Fibroblast of skin of right quadriceps (primary cell): Measurements from ENCODE around the gene ITSN2.
"Not testable (repeated sequence)": the region's sequence is repeated elsewhere in the genome, so short reads cannot be mapped to it uniquely, and the experiment has no call there.

ENCODE experiments used
- DNase-seq: peaks from one replicate; pipeline ENCODE4 v3.0.0-alpha.2; 2013

The ITSN2 gene

DNA sequence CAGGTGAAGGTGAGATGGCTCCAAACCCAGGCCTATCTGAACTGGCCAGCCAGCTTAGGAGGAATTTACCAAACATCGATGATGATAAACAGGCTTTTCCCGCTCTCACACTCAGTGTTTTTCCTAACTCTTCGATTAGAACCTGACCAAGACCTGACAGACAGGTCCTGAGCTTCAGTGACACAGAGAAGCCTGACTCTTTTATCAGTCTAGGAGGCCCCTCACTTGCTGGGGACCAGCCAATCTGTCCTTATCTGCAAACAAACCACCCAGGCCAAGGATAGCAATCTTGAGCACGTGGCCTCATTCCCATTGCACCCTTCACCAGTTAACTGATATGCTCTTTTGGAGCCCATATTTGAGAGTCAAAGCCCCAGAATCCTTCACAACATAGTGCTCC lies 1.9 kb upstream of the ITSN2 start:
- no peak for DNase-seq

- DNase-seq, result no peak
Measured at GRCh38 chr2:24360963-24361330, 611 bp upstream of the ITSN2 start.

DNA sequence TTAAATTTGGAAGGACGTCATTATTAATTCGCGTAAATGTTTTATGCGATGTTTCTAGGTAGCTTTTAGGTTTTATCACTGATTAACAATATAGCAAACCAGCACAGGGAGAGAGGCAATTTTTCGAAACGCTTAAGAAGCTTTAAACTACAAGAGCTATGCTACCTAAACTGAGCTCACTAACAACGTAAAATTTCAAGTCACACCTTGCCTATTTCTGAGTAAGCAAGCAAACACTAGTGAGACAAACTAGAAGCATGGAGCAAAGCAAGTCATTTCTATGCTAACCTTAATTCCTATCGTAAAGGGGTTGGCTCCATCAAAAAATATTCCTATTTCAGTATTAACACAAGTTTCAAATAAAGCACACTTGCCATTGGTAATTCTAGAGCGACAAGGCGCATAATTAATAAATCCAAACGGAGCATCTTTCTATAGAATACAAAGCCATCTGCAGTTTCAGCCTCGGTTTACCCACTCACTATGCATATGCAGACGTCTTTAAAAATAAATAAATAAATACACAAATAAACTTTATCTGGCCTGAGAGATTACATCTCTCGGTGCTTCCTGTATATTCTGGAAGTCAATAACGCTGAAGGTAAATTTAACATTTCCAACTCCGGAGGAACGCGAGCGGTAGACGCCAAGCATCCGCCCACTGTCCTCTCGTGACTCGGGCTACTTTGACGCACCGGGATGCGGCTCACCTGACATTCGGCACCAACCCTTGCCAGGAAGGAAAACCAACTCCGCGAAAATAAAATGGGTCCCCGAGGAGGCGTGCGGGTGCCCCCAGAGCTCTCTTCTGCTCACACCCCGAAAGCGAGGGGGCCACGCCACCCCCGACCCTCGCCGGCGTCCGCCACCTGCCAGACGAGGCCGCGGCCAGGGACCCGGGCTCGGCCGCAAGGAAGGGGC lies 947 bp downstream of the ITSN2 start:
- DNase-seq, result no peak

DNA sequence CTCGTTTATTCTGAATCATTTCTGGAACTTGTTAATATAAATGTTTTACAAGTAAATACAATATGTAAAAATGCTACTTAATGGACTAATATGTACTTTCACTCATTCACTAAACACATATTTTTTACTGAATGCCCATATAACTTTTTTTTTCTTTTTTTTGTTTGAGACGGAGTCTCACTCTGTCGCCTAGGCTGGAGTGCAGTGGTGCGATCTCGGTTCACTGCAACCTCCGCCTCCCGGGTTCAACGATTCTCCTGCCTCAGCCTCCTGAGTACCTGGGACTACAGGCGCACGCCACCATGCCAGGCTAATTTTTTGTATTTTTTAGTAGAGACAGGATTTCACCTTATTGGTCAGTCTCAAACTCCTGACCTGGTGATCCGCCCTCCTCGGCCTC lies 2.6 kb downstream of the ITSN2 start:
- not testable (repeated sequence) for DNase-seq

DNA sequence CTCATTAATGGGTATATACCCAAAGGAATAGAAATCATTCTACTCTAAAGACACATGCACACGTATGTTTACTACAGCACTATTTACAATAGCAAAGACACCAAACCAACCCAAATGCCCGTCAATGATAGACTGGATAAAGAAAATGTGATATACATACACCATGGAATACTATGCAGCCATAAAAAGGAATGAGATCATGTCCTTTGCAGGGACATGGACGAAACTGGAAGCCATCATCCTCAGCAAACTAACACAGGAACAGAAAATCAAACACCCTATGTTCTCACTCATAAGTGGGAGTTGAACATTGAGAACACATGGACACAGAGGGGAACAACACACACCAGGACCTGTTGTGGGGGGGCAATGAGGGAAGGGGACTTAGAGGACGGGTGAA lies 3.2 kb downstream of the ITSN2 start:
- not testable (repeated sequence) for DNase-seq

DNA sequence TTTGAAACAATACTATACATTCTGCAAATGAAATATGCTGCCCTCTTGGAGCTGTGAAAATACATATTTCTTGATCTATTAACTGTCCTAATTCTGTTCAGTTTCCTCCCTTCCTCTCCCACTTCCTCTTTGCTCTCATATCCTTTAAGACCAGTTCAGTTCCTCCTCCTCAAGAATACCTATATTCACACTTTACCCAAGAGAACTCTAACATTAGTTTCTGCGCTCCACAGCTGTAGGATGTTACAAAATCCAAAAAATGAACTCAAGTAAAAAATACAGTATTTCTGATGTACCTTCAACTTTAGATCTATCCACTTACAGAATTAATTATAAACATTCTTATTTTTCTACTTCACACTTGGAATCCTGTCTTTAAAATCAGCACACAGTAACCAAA lies 5.4 kb downstream of the ITSN2 start:
- DNase-seq, result no peak

DNA sequence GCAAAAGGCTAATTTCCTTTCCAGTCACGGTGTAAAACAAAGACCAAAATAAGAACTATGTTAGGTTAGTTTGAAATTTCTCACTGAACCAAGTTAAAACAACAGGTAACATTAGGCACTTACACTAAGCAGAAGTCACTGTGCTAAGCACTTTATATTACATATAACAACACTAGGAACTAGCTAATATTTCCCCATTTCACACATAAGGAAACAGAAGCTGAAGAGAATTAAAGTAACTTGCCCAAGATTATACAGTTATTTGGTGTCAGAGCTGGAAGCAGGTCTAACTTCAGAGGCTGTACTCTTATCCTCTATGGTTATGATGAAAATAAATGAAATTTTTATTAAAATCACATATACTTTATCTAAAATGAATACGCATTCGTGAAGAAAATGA lies 5.9 kb downstream of the ITSN2 start:
- DNase-seq, result no peak

DNA sequence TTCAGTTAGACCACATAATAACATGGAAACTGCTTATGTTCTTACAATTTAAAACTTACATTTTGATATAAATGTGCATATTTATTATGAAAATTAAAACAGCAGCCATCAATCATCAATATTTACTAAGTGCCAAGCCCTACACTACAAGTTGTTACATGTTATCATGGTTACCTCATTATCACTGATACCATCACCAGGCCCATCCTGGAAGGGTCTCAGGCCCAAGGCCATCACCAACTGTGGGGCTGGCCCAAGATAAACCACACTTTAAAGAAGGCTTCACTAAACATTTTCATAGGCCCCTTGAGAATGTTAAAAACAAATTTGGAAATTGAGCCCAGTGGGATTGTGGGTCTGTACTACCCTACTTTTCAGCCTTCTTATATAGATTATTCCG lies 6.4 kb downstream of the ITSN2 start:
- no peak for DNase-seq

DNA sequence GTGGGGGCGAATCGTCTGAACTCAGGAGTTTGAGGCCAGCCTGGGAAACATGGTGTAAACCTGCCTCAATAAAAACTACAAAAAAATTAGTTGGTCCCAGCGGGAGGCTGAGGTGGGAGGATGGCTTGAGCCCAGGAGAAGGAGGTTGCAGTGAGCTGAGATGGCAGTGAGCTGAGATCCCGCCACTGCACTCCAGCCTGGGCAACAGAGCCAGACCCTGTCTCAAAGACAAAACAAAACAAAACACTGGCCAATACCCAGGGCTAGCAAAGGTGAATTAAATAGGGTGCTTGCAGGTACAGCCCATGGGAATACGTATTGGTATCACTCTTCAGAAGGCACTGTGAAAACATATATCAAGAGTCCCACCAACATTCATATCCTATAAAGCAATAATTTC lies 7.0 kb downstream of the ITSN2 start:
- DNase-seq, result no peak

DNA sequence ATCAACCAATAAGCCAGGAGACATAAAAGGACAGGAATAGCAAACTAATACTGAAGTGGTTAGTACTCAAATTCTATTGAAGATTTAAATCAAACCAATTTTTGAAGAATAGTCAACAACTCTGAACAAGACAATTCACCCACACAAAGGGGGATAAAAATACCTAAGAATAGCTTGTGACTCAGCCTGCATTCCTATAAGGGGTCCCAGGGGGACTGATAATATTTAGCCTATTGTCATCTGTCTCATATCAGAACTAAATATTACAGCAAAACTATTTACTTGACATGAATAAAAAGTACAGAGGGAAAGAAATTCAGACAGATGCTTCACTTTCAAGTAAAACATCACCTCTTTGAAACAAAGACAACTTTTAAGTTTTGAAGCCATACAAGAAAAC lies 7.7 kb downstream of the ITSN2 start:
- DNase-seq, result peak; percentile 35

GRCh38 chr2:24351981-24352380 lies 8.4 kb downstream of the ITSN2 start:
- DNase-seq, result no peak

GRCh38 chr2:24351627-24351938 lies 8.8 kb downstream of the ITSN2 start:
- no peak for DNase-seq

- no peak for DNase-seq
Measured at GRCh38 chr2:24350826-24351626, 9.3 kb downstream of the ITSN2 start.

DNA sequence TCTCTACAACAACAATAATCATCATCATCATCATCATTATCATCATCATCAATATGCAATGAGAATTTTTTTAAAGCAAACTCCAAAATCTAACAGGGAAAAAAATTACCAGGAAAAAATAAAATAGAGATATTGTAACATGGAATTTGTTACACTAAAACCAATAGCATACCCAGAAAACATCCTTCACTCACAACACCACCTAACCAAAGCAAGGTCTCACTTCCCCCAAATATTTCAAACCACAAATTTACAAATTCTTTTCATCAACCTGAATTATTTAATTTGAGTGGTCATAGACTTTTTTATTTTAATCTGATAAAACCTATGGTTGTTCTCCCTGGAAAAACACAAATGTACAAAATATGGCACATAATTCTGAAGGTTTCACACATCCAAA lies 11.2 kb downstream of the ITSN2 start:
- no peak for DNase-seq

DNA sequence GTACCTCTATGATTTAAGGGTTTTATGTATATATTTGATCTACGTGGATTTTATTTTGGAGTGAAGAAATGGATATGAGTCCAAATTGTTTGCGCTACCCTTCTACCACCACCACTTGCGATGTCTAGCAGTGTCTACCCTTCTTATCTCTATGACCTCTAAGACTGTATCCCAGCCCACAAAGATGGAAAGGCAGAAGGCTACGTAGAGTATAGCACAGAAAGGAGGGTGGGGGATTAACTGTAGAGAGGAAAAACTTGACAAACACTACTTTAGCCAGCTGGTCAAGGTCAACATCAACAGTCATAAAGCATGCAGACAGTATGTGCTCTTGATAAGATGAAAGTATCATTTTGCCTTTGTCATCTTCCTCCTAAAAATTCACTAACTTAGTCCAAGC lies 14.4 kb downstream of the ITSN2 start:
- no peak for DNase-seq

GRCh38 chr2:24343225-24343882 lies 17.0 kb downstream of the ITSN2 start:
- DNase-seq, result no peak

DNA sequence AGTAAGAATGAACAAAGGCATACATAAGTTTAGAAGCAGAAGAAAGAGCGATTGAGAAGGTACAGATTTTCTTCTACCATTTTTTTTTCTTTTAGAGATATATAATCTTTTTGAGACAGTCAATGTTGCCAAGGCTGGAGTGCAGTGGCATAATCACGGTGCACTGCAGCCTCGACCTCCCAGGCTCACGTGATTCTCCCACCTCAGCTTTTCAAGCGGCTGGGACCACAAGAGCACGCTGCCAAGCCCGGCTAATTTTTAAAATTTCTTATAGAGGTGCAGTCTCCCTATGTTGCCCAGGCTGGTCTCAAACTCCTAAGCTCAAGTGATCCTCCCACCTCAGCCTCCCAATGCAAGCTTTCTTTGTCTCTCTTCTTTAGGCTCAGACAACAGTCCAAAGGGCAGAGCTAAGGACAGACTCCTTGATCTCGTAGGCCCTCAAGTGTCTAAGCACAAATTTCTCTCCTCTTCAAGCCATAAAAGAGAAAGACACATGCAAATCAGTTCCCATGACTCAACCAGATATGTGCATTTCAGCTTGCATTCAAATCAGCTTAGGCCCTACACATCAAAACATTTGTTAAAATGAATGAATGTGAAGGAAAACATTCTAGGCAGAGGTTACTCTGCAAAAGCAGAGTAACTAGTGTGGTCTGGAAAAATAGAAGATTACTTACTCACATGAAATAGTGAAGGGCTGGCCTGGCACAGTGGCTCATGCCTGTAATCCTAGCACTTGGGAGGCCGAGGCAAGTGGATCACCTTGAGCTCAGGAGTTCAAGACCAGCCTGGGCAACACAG lies 18.0 kb downstream of the ITSN2 start:
- peak; percentile 20 for DNase-seq

DNA sequence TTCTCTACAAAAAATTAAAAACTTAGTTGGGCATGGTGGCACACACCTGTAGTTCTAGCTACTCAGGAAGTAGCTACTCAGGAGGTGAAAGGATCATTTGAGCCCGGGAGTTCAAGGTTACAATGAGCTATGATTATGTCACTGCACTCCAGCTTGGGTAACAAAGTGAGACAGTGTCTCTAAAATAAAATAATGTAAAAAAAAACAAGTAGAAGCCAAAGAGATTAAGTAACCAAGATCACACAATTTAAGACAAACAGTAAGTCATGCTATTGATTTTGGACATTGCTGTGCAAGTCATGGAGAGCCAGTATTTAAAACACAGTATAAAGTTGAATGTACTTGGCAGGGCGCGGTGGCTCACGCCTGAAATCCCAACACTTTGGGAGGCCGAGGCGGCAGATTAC lies 20.5 kb downstream of the ITSN2 start:
- DNase-seq, result no peak

GRCh38 chr2:24339098-24339497 lies 21.2 kb downstream of the ITSN2 start:
- not testable (repeated sequence) for DNase-seq

GRCh38 chr2:24337890-24338289 lies 22.4 kb downstream of the ITSN2 start:
- no peak for DNase-seq

- DNase-seq, result no peak
Measured at GRCh38 chr2:24336811-24337210, 23.5 kb downstream of the ITSN2 start.

DNA sequence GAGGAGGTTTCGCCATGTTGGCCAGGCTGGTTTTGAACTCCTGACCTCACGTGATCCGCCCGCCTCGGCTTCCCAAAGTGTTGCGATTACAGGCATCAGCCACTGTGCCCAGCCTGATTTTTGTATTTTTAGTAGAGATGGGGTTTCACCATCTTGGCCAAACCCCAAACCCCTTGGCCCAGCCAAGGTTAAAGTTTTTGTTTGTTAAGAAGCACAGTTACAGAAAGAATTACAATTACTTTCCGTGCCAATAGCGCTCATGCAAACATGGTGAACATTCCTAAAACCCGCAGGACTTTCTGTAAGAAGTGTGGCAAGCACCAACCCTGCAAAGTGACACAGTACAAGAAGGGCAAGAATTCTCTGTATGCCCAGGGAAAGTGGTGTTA lies 26.1 kb downstream of the ITSN2 start:
- DNase-seq, result peak; percentile 24
